Osteocyte (in vitro differentiated cells): ENCODE data around the gene ZNF521. TPM values are rescaled to one million over a fixed set of nuclear protein-coding genes. Genes with fewer than 3 reads are reported as not detected.

ENCODE experiments used
- DNase-seq: peaks from one replicate; pipeline ENCODE4 v3.0.0; 2021; ENCODE audit warnings: mixed read lengths; ENCODE audit not compliant: unreplicated experiment; ENCODE audit errors: extremely low spot score
- H3K27ac Mint-ChIP-seq: one replicate; pipeline ENCODE4 v1.8.0; 2021; ENCODE audit warnings: mild to moderate bottlenecking, mixed read lengths; ENCODE audit not compliant: unreplicated experiment
- H3K27me3 Mint-ChIP-seq: one replicate; pipeline ENCODE4 v1.8.0; 2021; ENCODE audit warnings: mixed read lengths; ENCODE audit not compliant: unreplicated experiment
- H3K36me3 Mint-ChIP-seq: one replicate; pipeline ENCODE4 v1.8.0; 2021; ENCODE audit warnings: mixed read lengths; ENCODE audit not compliant: unreplicated experiment
- H3K4me1 Mint-ChIP-seq: one replicate; pipeline ENCODE4 v1.8.0; 2021; ENCODE audit warnings: mixed read lengths; ENCODE audit not compliant: unreplicated experiment
- H3K4me3 Mint-ChIP-seq: one replicate; pipeline ENCODE4 v1.8.0; 2021; ENCODE audit warnings: mild to moderate bottlenecking, moderate library complexity, mixed read lengths; ENCODE audit not compliant: unreplicated experiment
- H3K9me3 Mint-ChIP-seq: one replicate; pipeline ENCODE4 v1.8.0; 2021; ENCODE audit warnings: mixed read lengths; ENCODE audit not compliant: unreplicated experiment
- CTCF ChIP-seq: fragments of 200-600 bp; sonication (generic); IDR thresholded peaks from 2 replicates; pipeline ENCODE4 v1.5.0; 2021; ENCODE audit warnings: antibody characterized with exemption, mild to moderate bottlenecking, moderate library complexity
- total RNA-seq: library from RNA; stranded (reverse); gene quantifications from 2 replicates; pipeline ENCODE4 v1.2.1, GENCODE V29; 2021

ZNF521 gene
- total RNA-seq, 1 donor from 2014 or later, result 57.1 TPM

DNA sequence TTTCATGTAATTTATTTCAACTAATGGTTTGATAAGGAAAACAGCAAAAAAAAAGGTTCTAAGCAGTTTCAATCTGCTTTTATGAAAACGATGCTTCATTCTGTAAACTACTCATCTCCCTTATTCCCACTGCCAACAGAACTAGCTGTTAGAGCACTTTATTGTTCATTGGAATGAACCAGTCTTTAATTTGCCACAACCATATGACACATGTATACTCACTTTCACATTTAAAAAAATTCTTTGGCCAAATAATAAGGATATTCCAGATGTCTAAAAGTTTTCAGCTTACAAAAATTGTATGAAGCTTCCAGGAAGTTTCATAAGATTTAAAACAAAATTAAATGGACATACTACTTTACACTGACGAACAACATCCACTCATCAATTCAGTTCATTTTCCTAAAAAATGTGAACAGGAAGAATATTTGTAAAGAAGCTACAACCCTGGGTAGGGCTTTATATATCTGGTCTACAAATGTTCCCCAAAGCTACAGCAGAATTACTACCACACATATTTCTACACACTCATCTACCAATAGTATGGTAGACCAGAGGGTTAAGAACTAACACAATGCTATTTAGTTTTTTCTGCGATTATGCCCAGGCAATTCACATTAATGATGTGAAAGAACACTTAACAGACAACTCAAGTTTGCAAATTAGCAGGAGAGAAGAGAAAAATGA is 37.7 kb downstream of the ZNF521 start:
- no peak for TF ChIP-seq CTCF
- Mint-ChIP-seq H3K36me3 (peaks cover 31% of the 10 kb centered on the region), H3K27me3 (no peaks in the 10 kb centered on the region), H3K4me3 (no peak overlapping the region), H3K9me3 (no peaks in the 10 kb centered on the region), H3K27ac (no peak overlapping the region), H3K4me1 (peaks cover 10% of the 10 kb centered on the region)
- no peak for DNase-seq

- Mint-ChIP-seq H3K27me3 (no peaks in the 10 kb centered on the region), H3K9me3 (no peaks in the 10 kb centered on the region), H3K4me1 (peaks cover 10% of the 10 kb centered on the region), H3K4me3 (no peak overlapping the region), H3K36me3 (peaks cover 32% of the 10 kb centered on the region), H3K27ac (no peak overlapping the region)
- TF ChIP-seq CTCF, result no peak
- no peak for DNase-seq
Observed at GRCh38 chr18:25313268-25313667, 38.7 kb downstream of the ZNF521 start.

- Mint-ChIP-seq H3K4me1 (peaks cover 23% of the 10 kb centered on the region), H3K27ac (no peak overlapping the region), H3K4me3 (no peak overlapping the region), H3K27me3 (no peaks in the 10 kb centered on the region), H3K9me3 (no peaks in the 10 kb centered on the region), H3K36me3 (peaks cover 25% of the 10 kb centered on the region)
- no peak for DNase-seq
- peak; percentile 22 for TF ChIP-seq CTCF
Observed at GRCh38 chr18:25310045-25310444, 41.9 kb downstream of the ZNF521 start.

GRCh38 chr18:25308381-25308780 is 43.6 kb downstream of the ZNF521 start:
- Mint-ChIP-seq H3K4me3 (no peak overlapping the region), H3K4me1 (peaks cover 23% of the 10 kb centered on the region), H3K27me3 (no peaks in the 10 kb centered on the region), H3K9me3 (no peaks in the 10 kb centered on the region), H3K27ac (no peak overlapping the region), H3K36me3 (peaks cover 25% of the 10 kb centered on the region)
- no peak for TF ChIP-seq CTCF
- DNase-seq, result no peak

GRCh38 chr18:25307192-25307591 is 44.8 kb downstream of the ZNF521 start:
- Mint-ChIP-seq H3K27me3 (no peaks in the 10 kb centered on the region), H3K27ac (no peak overlapping the region), H3K9me3 (no peaks in the 10 kb centered on the region), H3K4me3 (no peak overlapping the region), H3K36me3 (peaks cover 21% of the 10 kb centered on the region), H3K4me1 (peaks cover 27% of the 10 kb centered on the region)
- no peak for DNase-seq
- TF ChIP-seq CTCF, result no peak
